GM21447 (cell line): ENCODE data around the gene TP53RK.

ENCODE experiments used
- ATAC-seq: cut with Tn5 transposase; IDR thresholded peaks from one replicate; pipeline ENCODE4 v1.9.1; 2021; ENCODE audit not compliant: unreplicated experiment

The TP53RK gene

DNA sequence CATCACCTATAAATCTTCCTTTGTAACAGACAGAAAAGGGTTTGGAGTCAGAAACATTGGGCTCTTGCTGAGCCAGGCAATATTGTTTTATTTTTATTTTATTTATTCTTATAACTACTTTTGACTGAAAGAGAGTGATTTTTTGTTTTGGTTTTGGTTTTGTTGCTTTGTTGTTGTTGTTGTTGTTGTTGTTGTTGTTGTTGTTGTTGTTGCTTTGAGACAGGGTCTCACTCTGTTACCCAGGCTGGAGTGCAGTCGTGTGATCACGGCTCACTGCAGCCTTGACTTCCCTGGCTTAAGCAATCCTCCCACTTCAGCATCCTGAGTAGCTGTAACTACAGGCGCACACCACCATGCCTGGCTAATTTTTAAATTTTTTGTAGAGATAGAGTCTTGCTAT is 22.9 kb downstream of the TP53RK start:
- no peak for ATAC-seq

DNA sequence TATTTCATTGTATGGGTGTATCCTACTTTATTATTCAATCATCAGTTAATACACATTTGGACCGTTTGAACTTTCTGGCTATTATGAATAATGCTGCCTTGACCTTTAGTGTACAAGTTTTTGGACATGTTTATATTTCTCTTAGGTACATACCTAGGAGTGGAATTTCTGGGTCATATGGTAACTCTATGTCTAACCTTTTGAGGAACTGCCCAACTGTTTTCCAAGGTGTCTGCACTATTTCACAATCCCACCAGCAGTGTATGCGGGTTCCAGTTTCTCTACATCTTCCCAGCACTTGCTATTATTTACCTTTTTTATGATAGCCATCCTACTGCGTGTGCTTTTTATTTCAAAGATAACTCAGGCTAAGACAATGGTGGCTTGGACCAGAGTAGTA is 23.6 kb downstream of the TP53RK start:
- ATAC-seq, result no peak

DNA sequence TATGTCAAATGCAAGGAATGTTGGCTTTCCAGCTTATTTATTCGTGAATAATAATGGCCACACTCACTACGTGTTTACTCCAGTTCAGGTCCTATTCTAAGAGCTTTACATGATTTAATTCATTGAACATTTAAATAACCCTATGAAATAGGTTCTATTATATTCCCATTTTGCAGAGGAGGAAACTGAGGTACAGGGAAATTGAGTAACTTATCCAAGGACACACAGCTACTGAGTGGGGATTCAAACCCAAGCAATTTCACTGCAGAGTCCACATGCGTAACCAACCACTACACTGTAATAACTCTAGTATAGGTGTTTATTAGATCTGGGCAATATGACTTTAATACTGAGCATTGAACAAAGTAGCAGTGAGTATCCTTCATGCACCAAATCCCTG is 25.7 kb downstream of the TP53RK start:
- no peak for ATAC-seq

DNA sequence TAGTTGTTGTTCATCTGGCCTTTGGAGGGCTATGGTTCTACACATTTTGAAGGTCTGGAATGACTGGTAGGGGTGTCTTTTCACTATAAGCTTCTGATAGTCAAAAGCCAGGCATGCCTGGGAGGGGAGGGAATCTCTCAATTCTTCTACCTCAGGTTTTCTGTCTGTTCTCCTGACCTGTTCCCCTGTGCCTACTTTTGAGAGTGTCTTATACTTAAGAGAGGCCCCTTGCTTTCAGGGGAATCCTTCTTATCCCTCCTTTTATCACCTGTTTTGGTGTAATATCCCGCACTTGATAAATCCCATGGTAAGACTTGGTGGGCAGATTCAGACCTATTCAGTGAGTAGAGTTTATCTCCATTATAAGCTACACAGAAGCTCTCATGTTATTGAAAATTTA is 27.6 kb downstream of the TP53RK start:
- no peak for ATAC-seq

DNA sequence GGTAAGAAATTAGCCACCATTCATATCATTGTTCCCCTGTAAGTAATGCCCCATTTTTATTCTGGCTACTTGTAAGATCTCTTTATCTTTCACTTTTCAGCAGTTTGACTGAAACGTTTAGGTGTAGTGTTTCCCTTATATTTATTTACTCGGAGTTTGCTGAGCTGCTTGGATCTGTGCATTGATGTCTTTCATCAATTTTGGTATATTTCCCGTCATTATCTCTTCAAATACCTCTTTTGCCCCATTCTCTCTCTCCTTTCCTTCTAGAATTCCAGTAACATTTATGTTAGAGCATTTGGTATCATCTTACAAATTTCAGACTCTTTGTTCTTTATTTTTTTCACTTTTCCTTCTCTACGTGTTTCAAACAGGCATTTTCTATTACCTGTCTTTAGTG is 28.8 kb downstream of the TP53RK start:
- no peak for ATAC-seq

DNA sequence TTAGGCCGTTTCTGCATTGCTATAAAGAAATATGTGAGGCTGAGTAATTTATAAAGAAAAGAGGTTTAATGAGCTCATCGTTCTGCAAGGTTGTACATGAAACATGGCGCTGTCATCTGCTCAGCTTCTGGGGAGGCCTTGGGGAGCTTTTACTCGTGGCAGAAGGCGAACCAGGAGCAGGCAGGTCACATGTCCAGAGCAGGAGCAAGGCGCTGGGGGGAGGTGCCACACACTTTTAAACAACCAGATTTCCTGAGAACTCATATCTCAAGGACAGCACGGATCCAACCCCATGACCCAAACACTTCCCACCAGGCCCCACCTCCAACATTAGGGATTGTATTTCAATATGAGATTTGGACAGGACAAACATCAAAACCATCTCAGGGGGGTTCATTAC is 31.6 kb downstream of the TP53RK start:
- ATAC-seq, result no peak

DNA sequence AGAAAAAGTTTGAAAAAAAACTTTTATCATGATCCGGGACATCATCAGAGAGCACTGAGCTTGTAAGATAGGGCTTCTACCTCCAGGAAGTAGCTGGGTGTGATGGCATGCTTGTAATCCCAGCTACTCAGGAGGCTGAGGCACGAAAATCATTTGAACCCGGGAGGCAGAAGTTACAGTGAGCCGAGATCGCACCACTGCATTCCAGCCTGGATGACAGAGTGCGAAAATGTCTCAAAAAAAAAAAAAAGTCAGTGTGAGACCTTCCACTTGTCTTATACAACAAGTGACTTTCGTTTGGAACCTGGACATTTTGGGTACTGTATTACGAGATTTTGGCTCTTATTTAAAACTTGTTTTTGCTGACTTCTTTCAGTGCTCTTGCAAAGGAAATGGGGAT is 32.1 kb downstream of the TP53RK start:
- no peak for ATAC-seq

DNA sequence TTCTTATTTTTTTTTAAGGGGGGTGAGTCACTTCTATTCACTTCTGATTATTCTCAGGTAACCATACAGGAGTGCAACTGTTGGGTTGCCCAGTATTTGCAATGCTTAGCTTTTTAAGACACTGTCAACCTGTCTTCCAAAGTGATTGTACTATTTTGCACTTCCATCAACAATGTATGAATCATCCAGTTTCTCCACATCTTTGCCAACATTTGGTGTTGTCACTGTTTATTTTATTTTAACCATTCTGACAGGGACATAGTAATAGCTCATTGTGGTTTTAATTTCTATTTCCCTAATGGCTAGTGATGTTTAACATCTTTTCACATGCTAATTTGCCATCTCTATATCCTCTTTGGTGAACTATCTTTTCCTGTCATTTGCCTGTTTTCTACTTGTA is 36.5 kb downstream of the TP53RK start:
- no peak for ATAC-seq

DNA sequence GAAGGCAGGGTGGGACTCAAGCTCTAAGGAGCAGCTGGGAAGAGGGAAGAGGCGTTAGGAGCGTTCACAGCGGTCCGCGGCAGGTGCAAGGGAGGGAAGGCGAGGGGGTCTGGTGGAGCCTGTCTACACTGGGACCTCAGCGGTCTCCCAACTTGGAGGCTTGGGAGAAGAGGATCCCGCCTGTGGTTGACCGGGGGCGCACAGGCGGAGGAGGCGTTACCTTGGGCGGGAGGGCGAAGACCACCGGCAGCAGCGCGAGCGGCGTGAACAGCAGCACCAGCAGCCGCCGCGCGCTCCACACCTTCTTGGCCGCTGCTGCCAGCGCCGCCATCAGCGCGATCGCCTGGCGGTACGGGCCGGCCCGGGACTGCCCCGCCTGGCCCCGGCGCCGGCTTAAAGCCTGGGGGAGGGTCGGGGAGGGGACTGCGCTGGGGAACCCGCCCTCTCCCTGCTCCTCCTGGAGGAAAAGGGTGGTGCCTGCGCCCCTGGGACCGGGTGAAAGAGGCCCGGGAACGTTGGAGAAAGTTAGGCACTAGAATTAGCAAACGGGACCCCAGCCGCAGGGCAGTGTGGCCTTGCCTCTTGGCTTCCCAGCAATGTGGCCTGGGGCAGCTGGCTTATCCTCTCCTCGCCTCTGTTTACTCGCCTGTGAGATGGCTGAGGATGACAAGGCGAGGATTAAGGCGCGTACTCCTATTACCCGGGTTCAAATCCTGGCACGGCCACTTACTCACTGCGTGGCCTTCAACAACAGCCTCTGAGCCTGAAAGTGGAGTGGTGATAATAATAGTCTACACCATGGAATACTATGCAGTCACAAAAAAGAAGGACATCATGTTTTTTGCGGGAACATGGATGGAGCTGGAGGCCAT is 37.9 kb downstream of the TP53RK start, which contains the start of gene SLC13A3:
Gene SLC13A3 (minus strand): TSS at position 369 of the 872 bp plus-strand sequence. CDS start 38 bp downstream, at position 331.
- ATAC-seq, result no peak

DNA sequence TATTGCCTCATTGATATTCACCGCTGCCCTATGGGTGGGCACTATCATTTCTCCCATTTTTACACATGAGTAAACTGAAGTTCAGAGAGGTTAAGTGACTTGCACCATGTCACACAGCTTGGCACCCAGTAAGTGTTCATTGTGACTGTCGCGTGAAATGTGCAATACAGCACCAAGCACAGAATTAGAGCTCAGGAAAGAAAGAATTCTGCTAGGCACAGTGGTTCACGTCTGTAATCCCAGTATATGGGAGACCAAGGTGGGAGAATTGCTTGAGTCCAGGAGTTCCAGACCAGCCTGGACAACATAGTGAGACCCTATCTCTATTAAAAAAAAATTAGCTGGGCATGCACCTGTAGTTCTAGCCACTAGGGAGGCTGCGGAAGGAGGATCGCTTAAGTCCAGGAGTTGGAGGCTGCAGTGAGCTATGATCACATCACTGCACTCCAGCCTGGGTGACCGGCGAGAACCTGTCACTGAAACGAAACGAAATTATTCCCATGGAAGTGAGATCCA is 38.6 kb downstream of the TP53RK start:
- ATAC-seq, result no peak

DNA sequence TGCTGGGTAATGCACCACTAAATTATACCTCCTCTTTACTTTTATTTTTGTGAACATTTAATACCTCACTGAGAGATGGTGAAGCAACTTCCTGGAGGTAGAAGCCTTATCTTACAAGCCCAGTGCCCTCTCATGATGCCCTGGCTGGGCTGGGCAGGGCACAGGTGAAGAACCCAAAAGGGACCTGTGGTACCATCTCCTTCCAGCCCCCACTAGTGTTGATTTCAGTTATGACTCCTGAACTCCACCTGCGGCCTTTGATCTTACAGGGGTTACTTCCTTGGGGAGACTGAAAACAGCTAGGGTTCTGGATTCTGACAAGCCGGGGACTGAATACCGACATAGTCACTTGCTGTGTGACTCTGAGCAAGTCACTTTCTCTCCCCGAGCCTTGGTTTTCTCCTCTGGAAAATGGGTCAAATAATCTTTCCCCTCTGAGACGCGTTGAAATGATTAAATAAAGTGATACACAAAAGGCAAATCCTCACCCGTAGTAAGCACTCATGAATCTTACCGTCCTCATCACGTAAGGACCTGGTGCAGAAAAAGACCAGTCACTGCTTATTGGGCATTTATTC is 39.2 kb downstream of the TP53RK start:
- no peak for ATAC-seq

DNA sequence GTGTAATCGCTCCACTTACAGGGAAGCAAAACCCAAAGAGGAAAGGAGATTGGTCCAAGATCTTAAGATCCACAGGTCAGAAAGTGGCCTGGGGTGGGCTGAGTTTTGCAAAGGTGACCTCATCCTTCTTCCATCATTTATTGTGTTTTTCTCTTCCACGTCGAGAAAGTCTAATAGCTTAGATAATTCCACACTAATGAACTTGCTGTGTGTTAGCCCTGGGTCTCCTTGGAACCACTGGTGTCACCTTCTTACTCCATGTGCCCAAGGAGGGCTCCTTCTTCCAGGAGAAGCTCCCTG is 39.6 kb downstream of the TP53RK start:
- no peak for ATAC-seq

DNA sequence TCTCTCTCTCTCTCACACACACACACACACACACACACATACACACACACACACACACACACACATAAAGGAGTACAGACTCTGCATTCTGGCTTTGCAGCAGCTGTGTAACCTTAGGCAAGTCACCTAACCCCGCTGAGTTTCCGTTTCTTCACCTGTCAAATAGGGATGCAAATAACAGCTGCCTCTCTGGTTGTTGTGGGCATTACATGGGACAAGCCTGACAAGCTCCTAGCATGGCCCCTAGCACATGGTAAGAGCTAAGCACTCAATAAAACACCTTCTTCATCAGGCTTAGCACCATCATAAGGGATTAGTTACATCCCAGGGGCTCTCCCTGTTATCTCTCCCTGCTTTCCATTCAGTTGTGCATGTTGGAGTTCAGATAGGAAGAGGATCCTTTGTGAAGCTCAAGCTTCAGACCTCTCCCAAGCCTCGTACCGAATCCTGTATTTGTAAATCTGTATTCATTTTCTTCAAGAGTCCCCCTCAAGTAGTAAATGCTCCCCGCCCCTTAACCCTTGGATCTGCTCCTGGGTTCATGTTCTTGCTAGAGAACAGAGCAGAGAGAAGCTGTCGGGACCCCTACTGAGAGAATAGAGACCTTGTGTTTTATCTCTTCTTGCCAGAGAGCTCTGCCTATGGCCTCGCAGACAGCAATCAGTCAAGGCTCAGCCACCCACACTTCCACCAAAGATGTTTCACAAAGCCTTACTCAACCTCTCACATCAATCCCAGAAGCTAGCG is 40.2 kb downstream of the TP53RK start:
- ATAC-seq, result no peak

DNA sequence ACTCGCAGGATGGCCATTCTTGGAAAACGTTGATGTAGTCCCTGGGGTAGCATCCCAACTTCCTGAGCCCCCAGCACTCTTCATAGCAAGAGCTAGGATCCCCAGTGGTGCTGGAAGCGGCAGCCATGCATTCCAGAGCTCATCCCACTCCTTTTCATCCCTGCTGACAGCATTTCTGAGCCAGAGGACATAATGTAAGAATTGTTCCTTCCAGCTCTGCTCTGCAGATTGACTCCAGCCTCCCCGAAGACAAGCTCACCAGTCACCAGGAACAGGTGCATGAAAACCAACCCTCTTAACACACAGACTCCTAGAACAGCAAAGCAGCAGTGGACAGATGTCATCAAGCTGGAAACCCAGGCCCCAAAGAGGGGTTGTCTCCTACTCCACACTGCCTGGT is 41.8 kb downstream of the TP53RK start:
- no peak for ATAC-seq

DNA sequence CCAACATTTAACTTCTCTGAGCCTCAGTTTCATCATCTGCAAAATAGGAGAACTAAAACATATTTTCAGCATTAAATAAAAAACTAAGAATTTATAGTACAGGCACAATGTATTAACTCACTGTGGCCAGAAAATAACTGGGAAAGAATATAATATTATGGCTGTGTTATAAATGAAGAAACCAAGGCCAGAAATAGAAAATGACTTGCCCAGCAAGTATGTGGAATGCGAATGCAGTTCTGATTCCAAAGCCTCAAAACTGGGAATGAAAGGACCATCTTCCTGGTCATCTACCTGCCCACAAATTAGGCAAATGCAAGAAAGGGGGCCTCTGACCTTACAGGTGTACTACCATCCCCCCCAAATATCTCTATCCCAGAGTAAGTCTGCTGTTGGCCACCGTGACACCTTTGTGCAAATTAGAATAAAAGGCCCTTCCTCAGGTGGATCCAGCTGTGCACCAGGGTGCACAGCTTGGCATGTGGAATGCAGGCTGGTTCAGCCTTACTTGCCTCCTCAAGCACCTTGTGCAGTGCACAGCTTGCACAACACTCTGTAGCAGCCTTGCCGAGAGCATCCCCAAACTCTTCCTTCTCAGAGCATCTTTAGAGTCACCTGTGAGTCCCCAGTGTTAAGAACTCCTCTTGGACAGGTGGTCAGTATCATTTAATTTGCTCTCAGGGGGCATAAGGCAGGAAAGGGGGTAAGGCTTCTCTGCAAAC is 42.4 kb downstream of the TP53RK start:
- ATAC-seq, result no peak

DNA sequence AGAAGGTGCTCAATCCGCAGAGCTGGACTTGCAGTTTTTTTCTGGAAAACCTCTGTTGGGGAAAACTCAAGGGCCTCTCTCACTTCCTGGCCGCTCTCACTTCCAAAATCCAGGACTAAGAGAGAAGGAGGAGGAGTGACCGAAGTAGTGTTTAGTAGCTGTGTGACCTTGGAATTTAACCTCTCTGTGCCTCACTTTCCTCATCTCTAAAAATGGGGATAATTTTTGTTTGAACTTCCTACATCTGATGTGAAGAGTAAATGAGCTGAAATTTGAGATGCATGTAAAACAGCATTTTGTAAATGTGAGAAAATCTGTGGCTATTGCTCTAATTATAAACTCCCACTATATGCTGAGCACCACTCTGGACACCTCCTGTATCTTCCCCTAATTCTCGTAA is 43.1 kb downstream of the TP53RK start:
- ATAC-seq, result no peak

DNA sequence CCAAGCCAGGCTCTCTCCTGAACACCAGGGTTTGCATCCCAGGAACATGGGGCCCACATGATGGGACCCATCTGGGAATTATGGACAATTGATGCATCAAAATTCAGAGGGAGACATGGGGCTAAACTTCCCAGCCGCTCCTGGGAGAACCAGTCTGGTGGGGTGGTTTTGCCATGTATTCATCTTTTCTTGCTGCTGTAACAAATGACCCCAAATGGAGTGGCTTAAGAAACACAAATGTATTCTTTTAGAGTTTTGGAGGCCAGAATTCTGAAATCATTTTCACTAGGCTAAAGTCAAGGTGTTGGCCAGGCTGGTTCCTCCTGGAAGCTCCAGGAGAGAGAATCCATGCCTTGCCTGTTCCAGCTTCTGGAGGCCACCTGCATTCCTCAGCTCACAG is 44.5 kb downstream of the TP53RK start:
- ATAC-seq, result no peak

DNA sequence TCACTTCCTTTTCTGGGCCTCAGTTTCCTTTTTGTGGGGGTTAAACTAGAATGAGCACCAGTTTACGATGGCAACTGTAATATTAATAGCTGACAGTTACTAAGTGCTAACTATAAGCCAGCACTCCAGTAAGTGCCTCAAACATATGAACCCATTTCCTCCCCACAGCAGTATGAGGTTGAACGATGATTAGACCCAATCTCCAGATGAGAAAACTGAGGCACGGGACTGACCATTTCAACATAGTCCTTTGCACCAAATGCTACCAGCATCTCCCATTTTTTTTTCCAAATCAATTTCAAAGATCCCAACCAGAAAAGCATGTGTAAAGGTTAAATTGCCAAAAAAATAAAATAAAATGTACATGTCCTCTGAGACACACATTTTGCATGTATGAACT is 45.1 kb downstream of the TP53RK start:
- no peak for ATAC-seq

DNA sequence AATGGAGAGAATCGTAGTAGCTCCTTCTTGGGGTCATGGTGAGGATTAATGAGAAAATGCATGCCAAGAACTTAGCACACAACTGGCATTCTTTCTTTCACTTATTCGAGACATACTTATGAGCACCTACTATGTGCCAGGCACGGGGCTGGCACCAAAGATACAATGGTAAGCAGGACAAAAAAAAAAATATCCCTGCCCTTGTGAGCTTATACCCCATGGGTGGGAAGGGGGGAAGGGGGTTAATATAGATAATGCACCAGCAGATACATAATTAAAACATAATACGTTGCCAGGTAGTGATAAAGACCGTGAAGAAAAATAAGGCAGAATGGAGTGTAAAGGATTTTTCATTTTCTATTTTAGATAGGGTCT is 46.3 kb downstream of the TP53RK start:
- ATAC-seq, result no peak

DNA sequence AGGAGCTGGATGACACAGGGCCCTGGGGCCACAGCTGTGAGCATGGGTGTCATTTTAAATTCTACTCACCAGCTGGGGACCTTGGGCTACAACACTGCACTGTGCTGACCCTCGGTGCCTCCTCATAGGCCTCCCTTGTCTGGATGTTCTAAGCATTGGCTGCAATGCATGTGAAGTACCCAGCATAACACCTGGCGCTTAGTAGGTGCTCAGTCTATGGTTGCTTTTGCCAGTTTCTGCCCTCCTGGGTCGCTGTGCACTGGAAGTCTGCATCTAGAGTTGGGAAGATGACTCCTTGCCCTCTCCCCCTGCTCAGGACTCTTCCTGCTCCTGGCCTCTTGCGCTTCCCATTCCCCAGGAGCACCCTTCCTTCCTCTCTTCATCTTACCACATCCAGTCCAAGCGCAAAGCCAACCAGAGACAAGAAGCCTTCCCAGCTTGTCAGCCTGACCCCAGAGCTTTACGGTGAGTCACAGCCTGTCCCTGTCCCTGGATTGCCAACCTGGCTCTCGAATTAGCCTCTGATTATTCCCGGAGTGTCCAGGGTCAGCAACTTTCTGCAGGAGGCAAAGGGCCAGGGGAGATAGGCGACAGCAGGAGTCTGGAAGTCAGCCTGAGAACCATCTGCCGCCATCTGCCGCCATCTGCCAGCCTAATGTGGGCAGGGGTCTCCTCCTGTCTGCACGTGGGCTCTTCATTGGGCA is 46.8 kb downstream of the TP53RK start:
- no peak for ATAC-seq

DNA sequence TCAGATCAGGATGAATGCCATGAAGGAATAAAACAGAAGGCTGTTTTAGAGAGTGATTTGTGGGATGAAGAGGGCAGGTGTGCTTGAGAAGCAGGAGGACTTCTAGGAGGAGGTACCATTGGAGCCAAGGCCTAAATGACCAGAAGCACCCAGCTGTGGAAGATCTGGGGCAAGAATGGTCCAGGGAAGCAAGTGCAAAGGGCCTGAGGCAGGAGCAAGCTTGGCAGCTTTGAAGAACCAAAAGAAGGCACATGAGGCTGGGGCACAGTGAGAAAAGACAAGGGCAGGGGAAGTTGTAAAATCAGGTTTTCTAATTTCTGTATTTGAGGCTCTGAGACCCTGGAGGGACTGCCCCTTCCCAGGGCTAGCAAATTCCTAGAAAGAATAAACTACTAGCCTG is 47.8 kb downstream of the TP53RK start:
- no peak for ATAC-seq
